SHP77 (cell line): Measurements from ENCODE around the gene PRKN.

Experiments
- DNase-seq, 2 experiments: peaks; one replicate each; lab custom pipeline; 2025; lab: John Stamatoyannopoulos, UW

PRKN gene

GRCh38 chr6:162181111-162181510 is 546.5 kb downstream of the PRKN start:
- no peak for DNase-seq

DNA sequence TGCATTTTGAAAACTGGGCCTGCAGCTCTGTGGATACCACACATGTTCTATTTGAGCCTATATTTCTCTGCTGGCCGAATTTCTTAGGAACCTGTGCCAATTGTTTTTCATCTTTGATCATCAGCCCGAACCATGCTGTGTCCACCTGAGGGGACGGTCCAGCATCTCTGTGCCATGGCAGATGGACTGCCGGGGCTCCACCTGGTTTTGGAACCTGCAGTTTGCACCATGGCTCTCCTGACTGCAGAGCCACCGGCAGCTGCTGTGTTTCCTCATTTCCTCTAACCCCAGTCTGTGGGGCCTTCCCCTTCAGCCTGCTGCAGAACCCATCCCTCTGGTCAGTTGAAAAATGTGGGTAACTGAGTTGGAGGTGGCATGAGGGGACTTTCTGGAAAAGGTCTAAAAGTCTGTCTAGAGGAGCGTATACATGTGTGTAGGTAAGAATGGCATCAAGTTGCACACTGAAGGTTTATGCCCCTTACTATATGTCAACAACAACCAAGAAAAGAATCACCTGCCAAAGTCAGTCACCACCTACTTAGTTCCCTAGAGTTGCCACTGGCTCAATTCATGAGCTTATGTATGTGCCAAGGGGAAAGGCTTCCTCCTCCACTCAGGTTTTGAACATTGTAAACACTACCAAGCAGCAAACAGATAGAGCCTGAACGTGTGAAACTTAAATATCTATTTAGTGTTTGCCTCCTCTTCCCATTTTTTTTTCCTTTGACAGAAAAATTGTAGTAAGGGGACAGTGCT is 548.2 kb downstream of the PRKN start:
- no peak for DNase-seq

GRCh38 chr6:162178666-162179065 is 548.9 kb downstream of the PRKN start:
- peak in 1 of 2 experiments; percentile 16 for DNase-seq

DNA sequence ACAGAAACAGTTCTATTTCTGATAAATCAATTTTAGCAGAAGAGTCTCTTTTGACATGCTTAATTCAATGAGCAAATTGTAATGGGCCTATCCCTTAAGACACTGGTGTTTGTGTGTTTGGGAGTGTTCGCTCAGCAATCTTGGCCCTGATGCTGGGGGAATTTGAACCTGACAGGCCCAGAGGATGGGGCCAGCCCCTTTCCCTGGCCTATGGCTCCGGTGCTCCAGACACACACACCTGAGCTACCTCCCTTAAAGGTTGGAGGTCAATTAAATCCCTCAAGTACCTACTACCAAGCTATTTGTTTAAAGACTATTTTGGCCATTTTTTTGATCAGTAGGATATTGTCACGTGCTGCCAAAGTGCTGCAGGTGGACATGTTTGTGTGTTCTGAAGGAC is 549.3 kb downstream of the PRKN start:
- peak in 1 of 2 experiments; percentile 12 for DNase-seq

DNA sequence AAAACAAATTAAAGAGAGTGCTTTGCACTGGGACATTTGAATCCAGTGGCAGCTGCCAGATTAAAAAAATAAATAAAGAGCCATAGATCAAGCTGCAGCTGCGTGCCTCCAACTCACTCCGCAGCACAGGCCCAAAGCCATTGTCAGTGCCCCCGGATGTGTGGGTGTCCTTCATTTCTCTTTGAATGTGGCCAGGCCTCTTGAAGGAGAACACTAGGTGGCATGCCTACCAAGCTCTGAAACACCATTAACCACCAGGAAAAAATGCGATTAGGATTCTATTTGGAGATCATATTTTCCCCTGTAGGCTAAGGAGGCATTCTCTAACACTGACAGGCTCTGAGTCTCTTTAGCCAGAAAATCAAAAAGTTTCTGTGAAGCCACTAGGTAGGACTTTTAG is 549.8 kb downstream of the PRKN start:
- peak; percentile 84 to 87 for DNase-seq

- DNase-seq = no peak
These were observed 554.1 kb downstream of the PRKN start for GRCh38 chr6:162173466-162173865.

DNA sequence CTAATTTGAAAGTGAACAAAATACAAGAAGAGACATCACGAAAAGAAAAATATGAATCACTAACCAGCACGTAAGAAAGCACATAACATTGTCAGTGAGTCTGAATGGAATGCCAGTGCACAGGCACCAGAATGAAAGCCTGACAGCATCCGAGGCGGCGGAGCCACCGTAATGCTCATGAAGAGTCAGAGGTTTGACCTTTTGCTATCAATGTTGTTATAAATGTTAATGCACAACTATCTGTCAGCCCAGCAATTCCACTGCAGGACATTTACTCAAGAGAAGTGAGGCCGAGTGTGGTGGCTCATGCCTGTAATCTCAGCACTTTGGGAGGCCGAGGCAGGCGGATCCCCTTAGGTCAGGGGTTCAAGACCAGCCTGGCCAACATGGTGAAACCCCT is 562.1 kb downstream of the PRKN start:
- DNase-seq = no peak

GRCh38 chr6:162157167-162157870 is 570.2 kb downstream of the PRKN start:
- no peak for DNase-seq

DNA sequence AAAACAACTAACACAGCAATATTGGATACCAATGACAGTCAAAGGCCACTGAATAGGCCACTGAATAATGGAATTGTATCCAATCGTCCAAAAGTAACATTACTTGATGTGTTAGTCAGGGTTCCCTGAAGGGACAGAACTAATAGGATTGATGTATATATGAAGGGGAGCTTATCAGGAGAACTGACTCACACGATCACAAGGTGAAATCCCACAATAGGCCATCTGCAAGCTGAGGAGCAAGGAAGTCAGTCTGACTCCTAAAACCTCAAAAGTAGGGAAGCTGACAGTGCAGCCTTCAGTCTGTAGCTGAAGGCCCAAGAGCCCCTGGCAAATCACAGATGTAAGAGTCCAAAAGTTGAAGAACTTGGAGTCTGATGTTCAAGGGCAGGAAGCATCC is 571.4 kb downstream of the PRKN start:
- DNase-seq = no peak

DNA sequence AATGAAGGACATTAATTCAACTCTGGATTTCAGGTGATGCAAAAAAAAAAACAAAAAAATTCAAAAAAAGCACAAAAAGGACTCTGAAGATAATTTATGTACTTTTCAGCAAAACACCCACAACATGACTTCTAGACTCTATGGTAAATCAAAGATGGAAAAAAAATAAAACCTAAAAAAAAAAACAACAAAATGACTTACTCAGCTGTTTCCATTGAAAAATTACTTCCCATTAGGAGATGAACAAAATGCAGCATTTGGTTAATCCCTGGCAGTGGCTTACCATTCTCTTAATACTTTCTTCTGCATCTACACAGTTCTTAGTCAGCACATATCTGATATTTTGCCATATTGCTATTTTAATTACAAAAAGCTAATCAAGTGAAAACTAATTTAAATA is 572.6 kb downstream of the PRKN start:
- no peak for DNase-seq

- DNase-seq = no peak
These were observed 573.6 kb downstream of the PRKN start for GRCh38 chr6:162154001-162154400.

DNA sequence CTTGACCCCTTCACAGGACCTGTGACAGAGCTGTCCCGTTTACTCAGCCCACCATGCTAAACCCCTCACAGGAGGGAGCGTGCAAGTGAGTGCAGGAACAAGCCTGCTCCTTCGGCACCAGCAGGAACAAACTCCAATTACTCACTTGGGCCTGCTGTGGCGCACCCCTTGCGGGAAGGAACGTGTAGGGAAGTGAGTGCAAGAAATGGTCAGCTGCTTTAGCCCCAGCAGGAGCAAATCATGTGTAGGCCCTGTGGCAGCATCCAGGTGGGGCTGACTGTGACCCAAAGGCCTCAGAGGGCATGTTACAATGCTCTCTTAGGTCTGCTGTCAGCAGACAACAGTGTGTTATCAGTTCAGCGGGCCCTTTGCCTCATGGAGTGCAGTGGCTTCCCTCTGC is 574.4 kb downstream of the PRKN start:
- no peak for DNase-seq

- no peak for DNase-seq
These were observed 576.4 kb downstream of the PRKN start for GRCh38 chr6:162151021-162151665.

GRCh38 chr6:162150295-162150694 is 577.3 kb downstream of the PRKN start:
- DNase-seq = no peak

GRCh38 chr6:162149786-162150185 is 577.8 kb downstream of the PRKN start:
- no peak for DNase-seq

DNA sequence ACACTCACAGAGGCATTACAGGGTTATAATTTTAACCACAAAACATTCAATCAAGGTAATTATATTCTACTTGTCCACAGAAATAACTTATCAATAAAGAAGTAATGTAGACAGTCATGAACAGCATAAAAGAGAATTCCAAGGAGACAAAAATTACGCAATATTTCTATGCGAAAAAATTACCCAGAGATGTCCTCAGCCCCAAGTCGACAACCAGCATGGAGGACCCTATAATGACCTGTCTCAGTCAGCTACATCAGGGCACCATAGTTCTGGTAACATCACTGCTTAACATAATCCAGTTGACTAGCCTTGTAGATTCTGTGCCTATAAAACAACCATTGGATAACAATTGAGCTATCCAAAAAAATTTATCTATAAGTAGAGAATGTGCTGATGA is 579.8 kb downstream of the PRKN start:
- no peak for DNase-seq

- DNase-seq = no peak
These were observed 580.3 kb downstream of the PRKN start for GRCh38 chr6:162147281-162147680.

DNA sequence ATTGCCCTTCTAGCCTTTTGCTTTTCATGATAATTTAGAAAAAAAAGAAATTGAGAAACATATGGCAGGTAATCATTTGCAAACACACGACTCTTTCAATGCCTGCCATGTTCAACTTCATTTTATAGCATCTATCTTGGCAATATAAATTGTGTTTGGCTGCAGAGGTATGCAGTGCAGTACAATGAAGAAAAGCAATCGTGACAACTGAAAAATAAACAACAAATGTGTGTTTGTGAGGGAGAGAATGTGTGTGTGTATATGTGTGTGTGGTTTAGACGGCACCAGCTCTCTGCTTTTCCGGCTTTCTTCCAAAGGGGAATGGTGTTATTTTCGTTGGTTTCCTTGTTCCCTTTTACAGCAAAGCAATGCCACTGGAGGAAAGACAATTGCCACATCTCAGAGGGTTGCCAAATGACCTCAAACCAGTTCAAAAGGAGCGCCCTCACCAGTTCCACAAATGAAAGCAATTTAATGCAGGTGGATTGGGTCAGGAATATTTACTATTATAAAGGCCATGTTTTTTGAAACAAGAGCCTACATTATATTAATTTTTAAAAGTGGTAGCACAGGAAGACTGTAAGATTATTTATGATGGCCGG is 587.2 kb downstream of the PRKN start:
- no peak for DNase-seq

- no peak for DNase-seq
These were observed 601.9 kb downstream of the PRKN start for GRCh38 chr6:162125659-162126058.

- no peak for DNase-seq
These were observed 602.7 kb downstream of the PRKN start for GRCh38 chr6:162124710-162125435.

GRCh38 chr6:162123797-162124196 is 603.8 kb downstream of the PRKN start:
- no peak for DNase-seq

- DNase-seq = no peak
These were observed 608.2 kb downstream of the PRKN start for GRCh38 chr6:162119341-162119740.
